GM19035 (cell line): ENCODE data around the gene TEX51.

Experiments
- ATAC-seq: cut with Tn5 transposase; IDR thresholded peaks from one replicate; pipeline ENCODE4 v1.9.1; 2021; ENCODE audit not compliant: unreplicated experiment

Gene TEX51

GRCh38 chr2:126877861-126878565, 20.7 kb upstream of the TEX51 start:
- no peak for ATAC-seq

- no peak for ATAC-seq
Observed at GRCh38 chr2:126878601-126879000, 20.1 kb upstream of the TEX51 start.

GRCh38 chr2:126879348-126880298, 19.1 kb upstream of the TEX51 start:
- no peak for ATAC-seq

- ATAC-seq, result no peak
Observed at GRCh38 chr2:126880324-126880723, 18.4 kb upstream of the TEX51 start.

- ATAC-seq, result no peak
Observed at GRCh38 chr2:126880817-126881216, 17.9 kb upstream of the TEX51 start.

GRCh38 chr2:126881591-126881990, 17.1 kb upstream of the TEX51 start:
- no peak for ATAC-seq

- no peak for ATAC-seq
Observed at GRCh38 chr2:126882181-126882580, 16.5 kb upstream of the TEX51 start.

GRCh38 chr2:126882736-126883665, 15.7 kb upstream of the TEX51 start:
- no peak for ATAC-seq

- ATAC-seq, result no peak
Observed at GRCh38 chr2:126883666-126884040, 15.0 kb upstream of the TEX51 start.

- ATAC-seq, result no peak
Observed at GRCh38 chr2:126884861-126885750, 13.6 kb upstream of the TEX51 start.

- no peak for ATAC-seq
Observed at GRCh38 chr2:126885751-126886210, 12.9 kb upstream of the TEX51 start.

- ATAC-seq, result peak; percentile 69
Observed at GRCh38 chr2:126886211-126886915, 12.3 kb upstream of the TEX51 start.

GRCh38 chr2:126886916-126887280, 11.8 kb upstream of the TEX51 start:
- ATAC-seq, result no peak

GRCh38 chr2:126887506-126887905, 11.2 kb upstream of the TEX51 start:
- ATAC-seq, result no peak

GRCh38 chr2:126888046-126888445, 10.6 kb upstream of the TEX51 start:
- ATAC-seq, result no peak

- ATAC-seq, result no peak
Observed at GRCh38 chr2:126889071-126889470, 9.6 kb upstream of the TEX51 start.

GRCh38 chr2:126889496-126890135, 9.1 kb upstream of the TEX51 start:
- no peak for ATAC-seq

- ATAC-seq, result no peak
Observed at GRCh38 chr2:126890136-126890510, 8.6 kb upstream of the TEX51 start.
